ENCODE data around the gene GCNT2.

DNA sequence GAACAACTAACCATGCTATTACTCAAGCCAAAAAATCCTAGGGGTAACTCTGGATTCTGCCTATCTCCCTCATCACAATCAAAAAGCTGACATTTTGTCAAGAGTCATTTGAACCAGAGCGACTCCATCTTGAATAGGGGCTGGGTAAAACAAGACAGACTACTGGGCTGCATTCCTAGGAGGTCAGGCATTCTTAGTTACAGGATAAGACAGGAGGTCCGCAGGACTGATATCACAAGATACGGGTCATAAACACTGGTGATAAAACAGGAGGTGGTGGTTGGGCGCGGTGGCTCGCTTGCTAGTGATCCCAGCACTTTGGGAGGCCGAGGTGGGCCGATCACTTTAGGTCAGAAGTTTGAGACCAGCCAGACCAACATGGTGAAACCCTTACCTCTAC, 141.1 kb downstream of the GCNT2 start:
- TF ChIP-seq POLR2A (IDR thresholded peaks at IDR 0.05; ENCODE audit: low read depth) (no peak), POLR2AphosphoS5 (IDR thresholded peaks at IDR 0.05) (no peak), EP300 (IDR thresholded peaks at IDR 0.05) (no peak)
- TF ChIP-seq, protein P1, sequence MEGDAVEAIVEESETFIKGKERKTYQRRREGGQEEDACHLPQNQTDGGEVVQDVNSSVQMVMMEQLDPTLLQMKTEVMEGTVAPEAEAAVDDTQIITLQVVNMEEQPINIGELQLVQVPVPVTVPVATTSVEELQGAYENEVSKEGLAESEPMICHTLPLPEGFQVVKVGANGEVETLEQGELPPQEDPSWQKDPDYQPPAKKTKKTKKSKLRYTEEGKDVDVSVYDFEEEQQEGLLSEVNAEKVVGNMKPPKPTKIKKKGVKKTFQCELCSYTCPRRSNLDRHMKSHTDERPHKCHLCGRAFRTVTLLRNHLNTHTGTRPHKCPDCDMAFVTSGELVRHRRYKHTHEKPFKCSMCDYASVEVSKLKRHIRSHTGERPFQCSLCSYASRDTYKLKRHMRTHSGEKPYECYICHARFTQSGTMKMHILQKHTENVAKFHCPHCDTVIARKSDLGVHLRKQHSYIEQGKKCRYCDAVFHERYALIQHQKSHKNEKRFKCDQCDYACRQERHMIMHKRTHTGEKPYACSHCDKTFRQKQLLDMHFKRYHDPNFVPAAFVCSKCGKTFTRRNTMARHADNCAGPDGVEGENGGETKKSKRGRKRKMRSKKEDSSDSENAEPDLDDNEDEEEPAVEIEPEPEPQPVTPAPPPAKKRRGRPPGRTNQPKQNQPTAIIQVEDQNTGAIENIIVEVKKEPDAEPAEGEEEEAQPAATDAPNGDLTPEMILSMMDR (IDR thresholded peaks at IDR 0.05) = no peak
